ENCODE measurements around the gene HOXC9.

DNA sequence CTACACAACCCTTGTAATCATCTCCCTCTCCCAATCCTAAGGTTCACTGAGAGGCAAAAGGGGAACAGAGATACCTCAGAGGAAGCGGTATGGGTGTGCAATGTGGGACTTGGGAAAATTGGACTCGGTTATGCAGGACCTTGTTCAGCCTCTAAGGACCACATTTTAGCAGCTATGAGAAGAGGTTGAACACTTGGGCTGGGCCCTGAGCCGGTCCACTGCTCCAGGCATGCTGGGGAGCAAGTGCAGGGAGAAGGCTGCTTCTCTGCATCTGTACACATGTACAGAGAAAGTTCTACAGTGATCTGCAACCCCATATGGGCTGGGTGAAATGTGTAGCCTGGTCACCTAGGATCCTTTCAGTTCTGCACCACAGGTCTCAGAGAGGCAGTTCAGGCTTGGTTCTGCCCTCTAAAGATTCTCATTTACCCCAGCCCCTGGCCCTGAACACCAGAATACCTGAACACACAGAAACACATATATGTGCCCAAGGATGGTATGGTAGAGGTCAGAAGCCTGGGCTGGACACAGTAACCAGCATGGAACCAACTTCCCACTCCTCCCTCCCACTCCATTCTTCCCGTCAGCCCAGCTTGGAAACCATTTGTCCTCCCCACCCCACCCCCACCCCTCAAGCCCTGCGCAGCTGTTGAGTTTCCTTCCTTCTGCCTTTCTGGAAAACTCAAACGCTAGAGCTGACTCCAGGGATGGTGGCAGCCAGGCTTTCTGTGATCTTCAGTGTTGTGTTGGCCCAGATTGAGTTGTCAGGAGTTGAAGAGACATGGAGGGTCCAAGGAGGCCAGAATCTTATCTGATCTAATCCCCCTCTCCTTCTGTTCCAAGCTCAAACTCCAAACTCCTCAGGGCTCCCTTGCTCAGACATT lies 43.3 kb downstream of the HOXC9 start:
- TF ChIP-seq, protein P1, sequence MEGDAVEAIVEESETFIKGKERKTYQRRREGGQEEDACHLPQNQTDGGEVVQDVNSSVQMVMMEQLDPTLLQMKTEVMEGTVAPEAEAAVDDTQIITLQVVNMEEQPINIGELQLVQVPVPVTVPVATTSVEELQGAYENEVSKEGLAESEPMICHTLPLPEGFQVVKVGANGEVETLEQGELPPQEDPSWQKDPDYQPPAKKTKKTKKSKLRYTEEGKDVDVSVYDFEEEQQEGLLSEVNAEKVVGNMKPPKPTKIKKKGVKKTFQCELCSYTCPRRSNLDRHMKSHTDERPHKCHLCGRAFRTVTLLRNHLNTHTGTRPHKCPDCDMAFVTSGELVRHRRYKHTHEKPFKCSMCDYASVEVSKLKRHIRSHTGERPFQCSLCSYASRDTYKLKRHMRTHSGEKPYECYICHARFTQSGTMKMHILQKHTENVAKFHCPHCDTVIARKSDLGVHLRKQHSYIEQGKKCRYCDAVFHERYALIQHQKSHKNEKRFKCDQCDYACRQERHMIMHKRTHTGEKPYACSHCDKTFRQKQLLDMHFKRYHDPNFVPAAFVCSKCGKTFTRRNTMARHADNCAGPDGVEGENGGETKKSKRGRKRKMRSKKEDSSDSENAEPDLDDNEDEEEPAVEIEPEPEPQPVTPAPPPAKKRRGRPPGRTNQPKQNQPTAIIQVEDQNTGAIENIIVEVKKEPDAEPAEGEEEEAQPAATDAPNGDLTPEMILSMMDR (conservative IDR thresholded peaks at IDR 0.05; ENCODE audit: low read depth, low read length) = no peak
- no peak for TF ChIP-seq EZH2 (IDR thresholded peaks at IDR 0.05; ENCODE audit: borderline replicate concordance, low read depth, low read length, poor library complexity, severe bottlenecking)
